ENCODE data around the gene ENTREP3.

The ENTREP3 gene

GRCh38 chr1:155208541-155209311 is 46.6 kb downstream of the ENTREP3 start, which contains the start of gene MTX1:
TSS of gene MTX1 (plus strand) at chr1:155208695. CDS start at chr1:155208805, 110 bp downstream.
- DNase-seq (ENCODE audit: low spot score): peak; percentile 93
- TF ChIP-seq CTCF (IDR thresholded peaks at IDR 0.05; ENCODE audit: borderline replicate concordance, control extremely low read depth, extremely low read depth, insufficient read depth, missing control alignments): no peak
- in situ Hi-C loops (cut with MboI; ENCODE audit: low sequenced_read_pairs, unreplicated experiment): no loop called here

GRCh38 chr1:155207806-155208540 is 47.3 kb downstream of the ENTREP3 start, which contains the start of gene THBS3:
TSS of gene THBS3 (minus strand) at chr1:155207897. CDS start at chr1:155207876, 21 bp downstream.
- TF ChIP-seq CTCF (IDR thresholded peaks at IDR 0.05; ENCODE audit: borderline replicate concordance, control extremely low read depth, extremely low read depth, insufficient read depth, missing control alignments): no peak
- in situ Hi-C loops (cut with MboI; ENCODE audit: low sequenced_read_pairs, unreplicated experiment): no loop called here
- DNase-seq (ENCODE audit: low spot score): no peak

- DNase-seq (ENCODE audit: low spot score): peak; percentile 87
- peak; percentile 71 for TF ChIP-seq CTCF (IDR thresholded peaks at IDR 0.05; ENCODE audit: borderline replicate concordance, control extremely low read depth, extremely low read depth, insufficient read depth, missing control alignments)
- in situ Hi-C loops (cut with MboI; ENCODE audit: low sequenced_read_pairs, unreplicated experiment): no loop called here
Measured at GRCh38 chr1:155206891-155207805, 48.1 kb downstream of the ENTREP3 start.

- in situ Hi-C loops (cut with MboI; ENCODE audit: low sequenced_read_pairs, unreplicated experiment): no loop called here
- TF ChIP-seq CTCF (IDR thresholded peaks at IDR 0.05; ENCODE audit: borderline replicate concordance, control extremely low read depth, extremely low read depth, insufficient read depth, missing control alignments): no peak
- DNase-seq (ENCODE audit: low spot score): no peak
Measured at GRCh38 chr1:155205969-155206593, 49.2 kb downstream of the ENTREP3 start.

- in situ Hi-C loops (cut with MboI; ENCODE audit: low sequenced_read_pairs, unreplicated experiment): no loop called here
- no peak for TF ChIP-seq CTCF (IDR thresholded peaks at IDR 0.05; ENCODE audit: borderline replicate concordance, control extremely low read depth, extremely low read depth, insufficient read depth, missing control alignments)
Measured at GRCh38 chr1:155205035-155205434, 50.2 kb downstream of the ENTREP3 start.

More at GRCh38 chr1:155205035-155205434, 50.2 kb downstream of the ENTREP3 start:
- no peak for DNase-seq (ENCODE audit: low spot score)
